ENCODE data around the gene NSMCE1.

The NSMCE1 gene

GRCh38 chr16:27268376-27269299 is at the start of gene NSMCE1:
TSS of gene NSMCE1 (minus strand) at chr16:27268772. CDS start at chr16:27257570, 11,202 bp downstream.
- peak; percentile 96 for DNase-seq (ENCODE audit: low read depth)

GRCh38 chr16:27317738-27318391 is 49.3 kb upstream of the NSMCE1 start:
- peak; percentile 43 for DNase-seq (ENCODE audit: low read depth)

GRCh38 chr16:27317320-27317719 is 48.7 kb upstream of the NSMCE1 start:
- DNase-seq (ENCODE audit: low read depth) = no peak

GRCh38 chr16:27316038-27316680 is 47.6 kb upstream of the NSMCE1 start:
- no peak for DNase-seq (ENCODE audit: low read depth)

GRCh38 chr16:27315333-27316037 is 46.9 kb upstream of the NSMCE1 start:
- DNase-seq (ENCODE audit: low read depth) = peak; percentile 62

GRCh38 chr16:27314986-27315332 is 46.4 kb upstream of the NSMCE1 start:
- no peak for DNase-seq (ENCODE audit: low read depth)

GRCh38 chr16:27314161-27314723 is 45.7 kb upstream of the NSMCE1 start:
- DNase-seq (ENCODE audit: low read depth) = peak; percentile 75

GRCh38 chr16:27313422-27314160 is 45.0 kb upstream of the NSMCE1 start, which contains the start of gene IL4R:
TSS of gene IL4R (plus strand) at chr16:27313974. CDS start at chr16:27340204, 26,230 bp downstream.
- peak; percentile 77 for DNase-seq (ENCODE audit: low read depth)

GRCh38 chr16:27312580-27313421 is 44.2 kb upstream of the NSMCE1 start:
- no peak for DNase-seq (ENCODE audit: low read depth)

- no peak for DNase-seq (ENCODE audit: low read depth)
Observed at GRCh38 chr16:27311897-27312303, 43.3 kb upstream of the NSMCE1 start.

- no peak for DNase-seq (ENCODE audit: low read depth)
Observed at GRCh38 chr16:27311448-27311830, 42.9 kb upstream of the NSMCE1 start.

- DNase-seq (ENCODE audit: low read depth) = no peak
Observed at GRCh38 chr16:27310576-27311447, 42.2 kb upstream of the NSMCE1 start.

GRCh38 chr16:27308792-27309191 is 40.2 kb upstream of the NSMCE1 start:
- DNase-seq (ENCODE audit: low read depth) = no peak

GRCh38 chr16:27305839-27306442 is 37.4 kb upstream of the NSMCE1 start:
- DNase-seq (ENCODE audit: low read depth) = no peak

- DNase-seq (ENCODE audit: low read depth) = no peak
Observed at GRCh38 chr16:27304881-27305745, 36.5 kb upstream of the NSMCE1 start.

- no peak for DNase-seq (ENCODE audit: low read depth)
Observed at GRCh38 chr16:27304102-27304501, 35.5 kb upstream of the NSMCE1 start.

- DNase-seq (ENCODE audit: low read depth) = no peak
Observed at GRCh38 chr16:27303256-27304100, 34.9 kb upstream of the NSMCE1 start.

Measured in activated T-cell treated with anti-CD3 and anti-CD28 coated beads for 48 hours (primary cell).